Stomach (tissue), 9 donors: Measurements from ENCODE around the gene VAV2. TPM values are rescaled to one million over a fixed set of nuclear protein-coding genes. Genes with fewer than 3 reads are reported as not detected.

Experiments used
- DNase-seq, 2 donors: peaks; one replicate each; pipeline versions ENCODE4 v3.0.0 to v3.0.0-alpha.2; 2013 to 2019
- H3K27ac ChIP-seq, 5 donors: fragments of 200-600 bp in 4 of 5; sonication (generic) in 4 of 5; one replicate each; pipeline ENCODE4 v1.5.1; 2013 to 2019; ENCODE audit warnings: mild to moderate bottlenecking in 1 of 5, moderate library complexity in 1 of 5
- H3K27me3 ChIP-seq, 3 donors: fragments of 200-600 bp; sonication (generic); one replicate each; pipeline ENCODE4 v1.5.1; 2017 to 2019; ENCODE audit warnings: mixed run types in 1 of 3
- H3K36me3 ChIP-seq, 4 donors: fragments of 200-600 bp; sonication (generic); 1 replicate in 3 of 4; 2 replicates in 1 of 4; pipeline ENCODE4 v1.5.1; 2016 to 2019
- H3K4me1 ChIP-seq, 4 donors: fragments of 200-600 bp; sonication (generic); one replicate each; pipeline ENCODE4 v1.5.1; 2016 to 2019
- H3K4me3 ChIP-seq, 4 donors: fragments of 200-600 bp; sonication (generic) in 3 of 4; one replicate each; pipeline ENCODE4 v1.5.1; 2016 to 2019; ENCODE audit warnings: mild to moderate bottlenecking in 1 of 4
- H3K9me3 ChIP-seq, 4 donors: fragments of 200-600 bp; sonication (generic); one replicate each; pipeline ENCODE4 v1.5.1; 2016 to 2019
- EP300 ChIP-seq: sonication (generic); formaldehyde crosslinking; IDR thresholded peaks from one replicate; pipeline ENCODE4 v1.6.1; 2017; ENCODE audit warnings: antibody characterized with exemption
- POLR2A ChIP-seq, 4 donors: fragments of 450-650 bp; IDR thresholded peaks; one replicate each; pipeline ENCODE4 v1.6.1; 2016; ENCODE audit warnings: antibody characterized with exemption in 4 of 4, control low read depth in 2 of 4, mild to moderate bottlenecking in 1 of 4, moderate library complexity in 1 of 4
- POLR2AphosphoS5 ChIP-seq, 3 donors: sonication (generic); formaldehyde crosslinking; IDR thresholded peaks; one replicate each; pipeline ENCODE4 v1.6.1; 2016; ENCODE audit warnings: antibody characterized with exemption in 3 of 3
- WGBS, 5 donors: extraction: QIAGEN DNeasy Blood & Tissue Kit in 3 of 5; methylation state at CpG; one replicate each; pipeline versions ENCODE4 v1.1.5 to v1.1.7; 2013 to 2018; 5-methylcytosine and 5-hydroxymethylcytosine counted together
- intact Hi-C: fragments of 100-400 bp; cut with DNase I; formaldehyde crosslinking; loops from one replicate; pipeline ENCODE4 v1.15.1; 2023; ENCODE audit warnings: low total_unique reads
- polyA plus RNA-seq, 3 donors: library from polyadenylated mRNA; stranded (reverse); fragments of 200-250 nt; gene quantifications; one replicate each; pipeline ENCODE4 v1.2.3, GENCODE V29; 2013
- total RNA-seq, 5 donors: library from RNA; depleted of rRNA; stranded (reverse); fragments of >200 nt; gene quantifications; one replicate each; pipeline versions ENCODE4 v1.1.0 to v1.2.3, GENCODE V29; 2014 to 2016
- TF ChIP-seq, protein P1 (sequence below), 7 experiments: fragments of 450-650 bp in 4 of 7; fragments of 200-600 bp in 3 of 7; sonication (generic) in 3 of 7; IDR thresholded peaks; one replicate each; pipeline ENCODE4 v1.5.1; 2016 to 2019; ENCODE audit warnings: antibody characterized with exemption in 7 of 7, control low read depth in 2 of 7, mild to moderate bottlenecking in 1 of 7
- donor health status: healthy with polysubstance abuse.
- donor health status: Bipolar disorder and iron deficiency.
- donor health status: healthy.

The VAV2 gene
- total and polyA plus RNA-seq, 8 donors = 4.1 to 14.2 (median 7.0) TPM

GRCh38 chr9:133836001-133836758, 155.9 kb downstream of the VAV2 start:
- WGBS, 5 donors = 90 to 95% (median 92%) methylated on average over 14 to 17 of the region's 17 CpGs
- DNase-seq = no peak
- Histone ChIP-seq H3K4me1 (peaks cover 0 to 10% (median 3%) of the 10 kb centered on the region in 4 donors), H3K4me3 (no peak overlapping the region), H3K9me3 (no peaks in the 10 kb centered on the region), H3K27me3 (no peaks in the 10 kb centered on the region), H3K27ac (no peak overlapping the region), H3K36me3 (peaks cover 0 to 7% (median 5%) of the 10 kb centered on the region in 4 donors)
- TF ChIP-seq, protein P1, sequence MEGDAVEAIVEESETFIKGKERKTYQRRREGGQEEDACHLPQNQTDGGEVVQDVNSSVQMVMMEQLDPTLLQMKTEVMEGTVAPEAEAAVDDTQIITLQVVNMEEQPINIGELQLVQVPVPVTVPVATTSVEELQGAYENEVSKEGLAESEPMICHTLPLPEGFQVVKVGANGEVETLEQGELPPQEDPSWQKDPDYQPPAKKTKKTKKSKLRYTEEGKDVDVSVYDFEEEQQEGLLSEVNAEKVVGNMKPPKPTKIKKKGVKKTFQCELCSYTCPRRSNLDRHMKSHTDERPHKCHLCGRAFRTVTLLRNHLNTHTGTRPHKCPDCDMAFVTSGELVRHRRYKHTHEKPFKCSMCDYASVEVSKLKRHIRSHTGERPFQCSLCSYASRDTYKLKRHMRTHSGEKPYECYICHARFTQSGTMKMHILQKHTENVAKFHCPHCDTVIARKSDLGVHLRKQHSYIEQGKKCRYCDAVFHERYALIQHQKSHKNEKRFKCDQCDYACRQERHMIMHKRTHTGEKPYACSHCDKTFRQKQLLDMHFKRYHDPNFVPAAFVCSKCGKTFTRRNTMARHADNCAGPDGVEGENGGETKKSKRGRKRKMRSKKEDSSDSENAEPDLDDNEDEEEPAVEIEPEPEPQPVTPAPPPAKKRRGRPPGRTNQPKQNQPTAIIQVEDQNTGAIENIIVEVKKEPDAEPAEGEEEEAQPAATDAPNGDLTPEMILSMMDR (IDR thresholded peaks at IDR 0.05) = no peak
- TF ChIP-seq POLR2A (IDR thresholded peaks at IDR 0.05) = no peak
- no peak for TF ChIP-seq POLR2AphosphoS5 (IDR thresholded peaks at IDR 0.05)
- TF ChIP-seq EP300 = no peak
- intact Hi-C loops = no loop called here

- DNase-seq = no peak
- 77 to 81% (median 78%) methylated on average over 9 to 22 of the region's 22 CpGs for WGBS, 5 donors
- intact Hi-C loops = no loop called here
- H3K9me3 ChIP-seq = no peaks in the 10 kb centered on the region
- no peak overlapping the region for H3K4me3 ChIP-seq
- TF ChIP-seq, protein P1 (IDR thresholded peaks at IDR 0.05) = no peak
- TF ChIP-seq EP300 (no peak), POLR2A (IDR thresholded peaks at IDR 0.05) (no peak), POLR2AphosphoS5 (IDR thresholded peaks at IDR 0.05) (no peak)
- no peaks in the 10 kb centered on the region for H3K27me3 ChIP-seq
- H3K4me1 ChIP-seq = peaks cover 0 to 9% (median 3%) of the 10 kb centered on the region in 4 donors
- H3K36me3 ChIP-seq = peaks cover 0 to 7% (median 5%) of the 10 kb centered on the region in 4 donors
- no peak overlapping the region for H3K27ac ChIP-seq
Observed at GRCh38 chr9:133835262-133835901, 156.7 kb downstream of the VAV2 start.

DNA sequence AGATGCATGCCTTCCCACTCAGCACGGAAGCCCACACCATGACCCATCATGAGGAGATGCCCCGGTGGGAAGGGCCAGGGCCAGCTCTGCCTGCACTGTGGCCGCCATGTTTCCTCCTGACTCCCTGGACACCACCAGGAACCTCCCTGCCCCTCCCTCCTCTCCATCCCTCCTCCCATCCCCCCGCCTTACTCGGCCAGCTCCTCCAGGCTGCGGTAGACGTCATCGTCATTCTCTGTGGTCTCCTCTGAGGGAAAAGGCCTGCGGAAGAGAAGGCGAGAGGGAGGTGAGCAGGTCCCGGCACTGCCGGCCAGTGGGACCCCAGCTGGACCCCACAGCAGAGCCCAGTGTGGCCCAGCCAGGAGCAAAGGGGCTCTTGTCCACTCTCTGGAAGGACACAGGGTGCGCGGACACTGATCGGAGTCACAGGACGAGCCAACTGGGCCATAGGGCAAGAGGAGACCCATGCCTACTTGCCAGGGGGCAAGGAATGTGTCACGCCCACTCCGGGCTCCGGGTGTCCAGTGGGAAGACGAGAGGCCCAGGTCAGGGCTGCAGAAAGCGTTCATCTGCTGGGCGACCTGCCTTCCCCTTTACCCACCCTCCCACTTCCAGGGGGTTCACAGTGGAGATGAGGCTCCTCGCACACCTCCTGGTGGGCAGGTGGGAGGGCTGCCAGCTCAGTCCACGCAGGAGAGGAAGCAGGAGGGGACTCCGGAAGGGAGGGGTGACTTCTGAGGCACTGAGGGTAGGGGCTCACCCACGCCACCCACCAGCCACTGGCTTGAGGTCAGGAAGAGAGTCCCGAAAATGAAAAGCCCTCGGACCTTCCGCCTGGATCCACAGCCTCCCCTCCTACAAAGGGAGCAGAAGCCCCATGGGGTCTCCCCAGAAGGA, 157.8 kb downstream of the VAV2 start:
- intact Hi-C loops = no loop called here
- DNase-seq = no peak
- H3K27me3 ChIP-seq = no peaks in the 10 kb centered on the region
- 90 to 95% (median 92%) methylated on average over 24 to 29 of the region's 29 CpGs for WGBS, 5 donors
- H3K9me3 ChIP-seq = no peaks in the 10 kb centered on the region
- no peak overlapping the region for H3K27ac ChIP-seq
- H3K36me3 ChIP-seq = peaks cover 0 to 7% (median 5%) of the 10 kb centered on the region in 4 donors
- H3K4me3 ChIP-seq = no peak overlapping the region
- TF ChIP-seq, protein P1 (IDR thresholded peaks at IDR 0.05) = no peak
- TF ChIP-seq POLR2A (IDR thresholded peaks at IDR 0.05) (no peak), POLR2AphosphoS5 (IDR thresholded peaks at IDR 0.05) (no peak), EP300 (no peak)
- no peaks in the 10 kb centered on the region for H3K4me1 ChIP-seq
